HUES6 (cell line): ENCODE measurements around the gene CLTA.
"Not testable (repeated sequence)": the region's sequence is repeated elsewhere in the genome, so short reads cannot be mapped to it uniquely, and the experiment has no call there.

Source experiments
- H3K27ac ChIP-seq: 2 replicates; pipeline ENCODE4 v1.7.0; 2013; ENCODE audit warnings: low read depth, mild to moderate bottlenecking, low read length, inconsistent platforms
- H3K27me3 ChIP-seq: 2 replicates; pipeline ENCODE4 v1.6.1; 2013; ENCODE audit warnings: low read length; ENCODE audit not compliant: control insufficient read depth, insufficient read depth
- H3K36me3 ChIP-seq: 2 replicates; pipeline ENCODE4 v1.6.1; 2013; ENCODE audit warnings: low read length; ENCODE audit not compliant: control insufficient read depth, insufficient read depth
- H3K4me1 ChIP-seq: 2 replicates; pipeline ENCODE4 v1.6.1; 2013; ENCODE audit warnings: low read length; ENCODE audit not compliant: control insufficient read depth, insufficient read depth
- H3K4me3 ChIP-seq: 2 replicates; pipeline ENCODE4 v1.5.1; 2013; ENCODE audit warnings: low read depth, low read length
- H3K9ac ChIP-seq: one replicate; pipeline ENCODE4 v1.6.1; 2013; ENCODE audit warnings: mild to moderate bottlenecking, low read length
- H3K9me3 ChIP-seq: 2 replicates; pipeline ENCODE4 v1.6.1; 2013; ENCODE audit warnings: low read depth, low read length; ENCODE audit not compliant: control insufficient read depth, insufficient read depth

The CLTA gene

GRCh38 chr9:36213387-36213786 lies 22.7 kb downstream of the CLTA start:
- Histone ChIP-seq H3K27ac (no peak overlapping the region), H3K36me3 (peaks cover 90% of the 10 kb centered on the region), H3K27me3 (no peaks in the 10 kb centered on the region), H3K4me3 (no peak overlapping the region), H3K9me3 (no peaks in the 10 kb centered on the region), H3K9ac (no peak overlapping the region), H3K4me1 (no peaks in the 10 kb centered on the region)

GRCh38 chr9:36213989-36214388 lies 23.3 kb downstream of the CLTA start:
- no peak overlapping the region for H3K27ac ChIP-seq
- no peaks in the 10 kb centered on the region for H3K27me3 ChIP-seq
- H3K9ac ChIP-seq = no peak overlapping the region
- H3K9me3 ChIP-seq = no peaks in the 10 kb centered on the region
- no peak overlapping the region for H3K4me3 ChIP-seq
- no peaks in the 10 kb centered on the region for H3K4me1 ChIP-seq
- H3K36me3 ChIP-seq = peaks cover 90% of the 10 kb centered on the region

GRCh38 chr9:36214571-36214970 lies 23.9 kb downstream of the CLTA start:
- Histone ChIP-seq H3K27me3 (no peaks in the 10 kb centered on the region), H3K27ac (no peak overlapping the region), H3K9me3 (no peaks in the 10 kb centered on the region), H3K9ac (no peak overlapping the region), H3K36me3 (peaks cover 90% of the 10 kb centered on the region), H3K4me1 (no peaks in the 10 kb centered on the region), H3K4me3 (no peak overlapping the region)

GRCh38 chr9:36217256-36217968 lies 26.7 kb downstream of the CLTA start:
- H3K27ac ChIP-seq = no peak overlapping the region
- H3K9ac ChIP-seq = no peak overlapping the region
- no peaks in the 10 kb centered on the region for H3K27me3 ChIP-seq
- H3K4me1 ChIP-seq = no peaks in the 10 kb centered on the region
- peaks cover 86% of the 10 kb centered on the region for H3K36me3 ChIP-seq
- H3K9me3 ChIP-seq = peaks cover 1% of the 10 kb centered on the region; the same call in 1 of the 2 replicates
- no peak overlapping the region for H3K4me3 ChIP-seq

- Histone ChIP-seq H3K4me1 (no peaks in the 10 kb centered on the region), H3K9me3 (peaks cover 7% of the 10 kb centered on the region; the same call in 1 of the 2 replicates), H3K9ac (no peak overlapping the region), H3K36me3 (peaks cover 86% of the 10 kb centered on the region), H3K4me3 (no peak overlapping the region), H3K27ac (no peak overlapping the region), H3K27me3 (no peaks in the 10 kb centered on the region)
Measured at GRCh38 chr9:36218011-36218410, 27.3 kb downstream of the CLTA start.

GRCh38 chr9:36218411-36218901 lies 27.7 kb downstream of the CLTA start:
- no peak overlapping the region for H3K27ac ChIP-seq
- no peaks in the 10 kb centered on the region for H3K4me1 ChIP-seq
- no peak overlapping the region for H3K4me3 ChIP-seq
- no peaks in the 10 kb centered on the region for H3K27me3 ChIP-seq
- no peak overlapping the region for H3K9ac ChIP-seq
- peaks cover 7% of the 10 kb centered on the region; the same call in 1 of the 2 replicates for H3K9me3 ChIP-seq
- peaks cover 86% of the 10 kb centered on the region for H3K36me3 ChIP-seq

GRCh38 chr9:36221667-36222066 lies 30.9 kb downstream of the CLTA start:
- H3K9me3 ChIP-seq = peaks cover 7% of the 10 kb centered on the region; the same call in 1 of the 2 replicates
- H3K27ac ChIP-seq = no peak overlapping the region
- H3K4me3 ChIP-seq = no peak overlapping the region
- H3K27me3 ChIP-seq = no peaks in the 10 kb centered on the region
- no peak overlapping the region for H3K9ac ChIP-seq
- peaks cover 64% of the 10 kb centered on the region for H3K36me3 ChIP-seq
- no peaks in the 10 kb centered on the region for H3K4me1 ChIP-seq

- Histone ChIP-seq H3K36me3 (peaks cover 66% of the 10 kb centered on the region), H3K27ac (no peak overlapping the region)
Measured at GRCh38 chr9:36222449-36222848, 31.7 kb downstream of the CLTA start.

GRCh38 chr9:36237230-36237629 lies 46.5 kb downstream of the CLTA start:
- no peaks in the 10 kb centered on the region for H3K9me3 ChIP-seq
- H3K9ac ChIP-seq = no peak overlapping the region
- no peak overlapping the region for H3K27ac ChIP-seq
- no peak overlapping the region for H3K4me3 ChIP-seq
- H3K36me3 ChIP-seq = peaks cover 18% of the 10 kb centered on the region
- H3K4me1 ChIP-seq = no peaks in the 10 kb centered on the region
- no peaks in the 10 kb centered on the region for H3K27me3 ChIP-seq

More at GRCh38 chr9:36222449-36222848, 31.7 kb downstream of the CLTA start:
- Histone ChIP-seq H3K9ac (no peak overlapping the region), H3K9me3 (peaks cover 7% of the 10 kb centered on the region; the same call in 1 of the 2 replicates), H3K27me3 (no peaks in the 10 kb centered on the region), H3K4me1 (no peaks in the 10 kb centered on the region), H3K4me3 (no peak overlapping the region)

GRCh38 chr9:36239205-36239604 lies 48.5 kb downstream of the CLTA start:
- not testable (repeated sequence) for H3K4me3 ChIP-seq, H3K9me3 ChIP-seq, H3K27me3 ChIP-seq, H3K27ac ChIP-seq, H3K9ac ChIP-seq, H3K4me1 ChIP-seq
- H3K36me3 ChIP-seq = peaks cover 16% of the 10 kb centered on the region; the same call in 1 of the 2 replicates

- H3K4me3 ChIP-seq, H3K27ac ChIP-seq, H3K4me1 ChIP-seq, H3K9me3 ChIP-seq, H3K27me3 ChIP-seq, H3K9ac ChIP-seq: not testable (repeated sequence)
- peaks cover 12% of the 10 kb centered on the region; the same call in 1 of the 2 replicates for H3K36me3 ChIP-seq
Measured at GRCh38 chr9:36239675-36240074, 49.0 kb downstream of the CLTA start.
